K562 (cell line): ENCODE data around the gene IDI2. TPM values are rescaled to one million over a fixed set of nuclear protein-coding genes. Genes with fewer than 3 reads are reported as not detected.

Experiments
- ATAC-seq: fragments of 200-7000 bp; cut with Tn5 transposase; 3 replicates; pipeline ENCODE4 v1.9.1; 2020; ENCODE audit warnings: moderate library complexity
- BruUV-seq: library from RNA; stranded (reverse); fragments of 400-500 nt; replicated peaks from 2 replicates; lab custom pipeline; 2021; lab: Mats Ljungman, UMichigan
- CTCF ChIA-PET: fragments of 300-600 bp; formaldehyde crosslinking; extraction: SDS; loops from one replicate; lab custom pipeline; 2021; ENCODE audit warnings: low intra/inter-chr PET ratio; lab: Yijun Ruan, JAX
- POLR2A ChIA-PET: fragments of 300-600, 350-650 bp; sonication (Branson Sonifier 250); formaldehyde crosslinking; extraction: SDS; loops from one replicate; lab custom pipeline; 2021; ENCODE audit warnings: antibody characterized with exemption, inconsistent platforms; lab: Yijun Ruan, JAX
- DNase-seq, 4 experiments: peaks; one replicate each; pipeline versions ENCODE4 v3.0.0 to v3.0.0-alpha.2; 2011 to 2018; ENCODE audit warnings: low spot score in 3 of 4, mixed read lengths in 3 of 4; ENCODE audit errors: extremely low read depth in 1 of 4
- FAIRE-seq: peaks from 2 replicates; lab custom pipeline; 2011; peaks lifted over from hg19 to GRCh38; lab: Jason Lieb, UNC
- H2AFZ ChIP-seq: 2 replicates; pipeline ENCODE4 v1.6.0; 2011; ENCODE audit warnings: low read depth, low read length, control low read depth, inconsistent platforms
- H3K27ac ChIP-seq: fragments of 200-600 bp; 3 replicates; pipeline ENCODE4 v1.8.0; 2011; ENCODE audit warnings: low read depth, mild to moderate bottlenecking, control low read depth, inconsistent platforms, low read length, moderate library complexity, mixed read lengths; ENCODE audit errors: extremely low read depth
- H3K27me3 ChIP-seq, 2 experiments: fragments of 300-600 bp in 1 of 2; 2 replicates in 1 of 2; 3 replicates in 1 of 2; pipeline versions ENCODE4 v1.6.0 to v1.8.0; 2011; ENCODE audit warnings: inconsistent platforms in 2 of 2, low read length in 2 of 2, mild to moderate bottlenecking in 1 of 2, mixed read lengths in 1 of 2, moderate library complexity in 1 of 2; ENCODE audit not compliant: control insufficient read depth in 2 of 2, insufficient read depth in 2 of 2
- H3K36me3 ChIP-seq: fragments of 300-600 bp; 3 replicates; pipeline ENCODE4 v1.8.0; 2011; ENCODE audit warnings: mild to moderate bottlenecking, low read length, inconsistent platforms; ENCODE audit not compliant: control insufficient read depth, insufficient read depth
- H3K4me1 ChIP-seq, 2 experiments: fragments of 200-600 bp in 1 of 2; replicated peaks in 1 of 2; 2 replicates in 1 of 2; 3 replicates in 1 of 2; pipeline versions ENCODE4 v1.5.1 to v1.8.0; 2011; ENCODE audit warnings: inconsistent platforms in 2 of 2, low read length in 2 of 2, mild to moderate bottlenecking in 1 of 2, mixed read lengths in 1 of 2, moderate library complexity in 1 of 2; ENCODE audit not compliant: control insufficient read depth in 2 of 2, insufficient read depth in 2 of 2
- H3K4me2 ChIP-seq: 2 replicates; pipeline ENCODE4 v1.6.1; 2011; ENCODE audit warnings: low read length, control low read depth, inconsistent platforms, mixed read lengths; ENCODE audit not compliant: insufficient read depth
- H3K4me3 ChIP-seq: fragments of 200-600 bp; sonication (generic), shearing (Covaris generic); 2 replicates; pipeline ENCODE4 v1.5.1; 2016; ENCODE audit warnings: control low read depth, inconsistent platforms
- H3K79me2 ChIP-seq: fragments of 200-600 bp; 3 replicates; pipeline ENCODE4 v1.8.0; 2011; ENCODE audit warnings: low read length, inconsistent platforms; ENCODE audit not compliant: control insufficient read depth, insufficient read depth
- H3K9ac ChIP-seq, 2 experiments: 2 replicates each; pipeline versions ENCODE4 v1.6.0 to v1.6.1; 2011; ENCODE audit warnings: low read depth in 2 of 2, low read length in 2 of 2, control low read depth in 1 of 2, inconsistent platforms in 1 of 2, mild to moderate bottlenecking in 1 of 2, mixed read lengths in 1 of 2; ENCODE audit not compliant: insufficient read depth in 1 of 2
- H3K9me1 ChIP-seq: one replicate; pipeline ENCODE4 v1.6.0; 2011; ENCODE audit warnings: inconsistent platforms, mild to moderate bottlenecking, low read length, moderate library complexity; ENCODE audit not compliant: control insufficient read depth, insufficient read depth
- H3K9me3 ChIP-seq: replicated peaks from 2 replicates; pipeline ENCODE4 v1.5.1; 2011; ENCODE audit warnings: low read depth, low read length, inconsistent platforms; ENCODE audit not compliant: control insufficient read depth, insufficient read depth
- H4K20me1 ChIP-seq: replicated peaks from 2 replicates; pipeline ENCODE4 v1.6.1; 2011; ENCODE audit warnings: low read length, inconsistent platforms, mixed read lengths; ENCODE audit not compliant: control insufficient read depth, insufficient read depth
- ARID3B ChIP-seq: fragments of 250-450 bp; sonication (Bioruptor Pico); IDR thresholded peaks from 2 replicates; pipeline ENCODE4 v1.4.0; 2020; ENCODE audit warnings: borderline replicate concordance
- ATF1 ChIP-seq, 2 experiments: fragments of 450-650 bp in 1 of 2; IDR thresholded peaks; 2 replicates each; pipeline ENCODE4 v1.6.1; 2016; ENCODE audit warnings: missing compliant biosample characterization in 1 of 2, missing genetic modification characterization in 1 of 2
- CREB3L1 ChIP-seq: fragments of 450-650 bp; IDR thresholded peaks from 2 replicates; pipeline ENCODE4 v1.6.1; 2014; ENCODE audit warnings: low read depth, mild to moderate bottlenecking, moderate library complexity, borderline replicate concordance
- CREM ChIP-seq: IDR thresholded peaks from 2 replicates; pipeline ENCODE4 v1.6.1; 2014; ENCODE audit warnings: antibody characterized with exemption, low read depth
- DLX4 ChIP-seq: fragments of 250-450 bp; sonication (Bioruptor Pico); IDR thresholded peaks from 2 replicates; pipeline ENCODE4 v1.6.1; 2021; ENCODE audit warnings: mild to moderate bottlenecking
- E2F3 ChIP-seq: fragments of 250-450 bp; sonication (Bioruptor Pico); IDR thresholded peaks from 2 replicates; pipeline ENCODE4 v1.4.0; 2020; ENCODE audit warnings: mild to moderate bottlenecking
- HNRNPLL ChIP-seq: fragments of 200-400 bp; formaldehyde crosslinking; IDR thresholded peaks from 2 replicates; pipeline ENCODE4 v1.6.1; 2017; ENCODE audit warnings: low read length, low read depth, mild to moderate bottlenecking; ENCODE audit not compliant: poor library complexity, severe bottlenecking
- LEF1 ChIP-seq: fragments of 450-650 bp; IDR thresholded peaks from 2 replicates; pipeline ENCODE4 v1.6.1; 2016; ENCODE audit warnings: mild to moderate bottlenecking
- MTA2 ChIP-seq: fragments of 450-650 bp; IDR thresholded peaks from 2 replicates; pipeline ENCODE4 v1.6.1; 2016; ENCODE audit warnings: low read depth
- PHF8 ChIP-seq: fragments of 200-600 bp; sonication (generic); IDR thresholded peaks from 2 replicates; pipeline ENCODE4 v1.6.1; 2012; ENCODE audit warnings: mixed run types, mild to moderate bottlenecking, inconsistent platforms, low read length, moderate library complexity, borderline replicate concordance
- PKNOX1 ChIP-seq: fragments of 450-650 bp; IDR thresholded peaks from 2 replicates; pipeline ENCODE4 v1.6.1; 2016
- PTTG1 ChIP-seq: fragments of 450-650 bp; IDR thresholded peaks from 2 replicates; pipeline ENCODE4 v1.6.1; 2016; ENCODE audit warnings: low read depth, mild to moderate bottlenecking, missing genetic modification characterization, missing compliant biosample characterization
- RB1 ChIP-seq: fragments of 450-650 bp; IDR thresholded peaks from 2 replicates; pipeline ENCODE4 v1.6.1; 2017; ENCODE audit warnings: low read depth, mild to moderate bottlenecking
- RFX7 ChIP-seq: fragments of 250-450 bp; sonication (Bioruptor Pico); IDR thresholded peaks from 2 replicates; pipeline ENCODE4 v1.5.1; 2021; ENCODE audit warnings: mild to moderate bottlenecking
- SMAD2 ChIP-seq: fragments of 150-350 bp; IDR thresholded peaks from 2 replicates; pipeline ENCODE4 v1.6.1; 2014; ENCODE audit warnings: low read depth, mild to moderate bottlenecking, low read length
- ZNF436 ChIP-seq: fragments of 250-450, 450-650 bp; sonication (Bioruptor Pico); formaldehyde crosslinking; IDR thresholded peaks from 2 replicates; pipeline ENCODE4 v1.7.0; 2020; ENCODE audit warnings: mild to moderate bottlenecking
- WGBS: fragments of 100-300 bp; shearing (Covaris generic); methylation state at CpG from one replicate; pipeline ENCODE4 v1.1.6; 2016; ENCODE audit warnings: low coverage, mixed read lengths; ENCODE audit not compliant: insufficient coverage; ENCODE audit errors: missing lambda C conversion rate; 5-methylcytosine and 5-hydroxymethylcytosine counted together
- in situ Hi-C: fragments of 300-500 bp; cut with MboI; formaldehyde crosslinking; loops from 4 replicates; pipeline ENCODE4 v1.15.0; 2018; ENCODE audit warnings: inconsistent platforms, mixed read lengths
- intact Hi-C: fragments of 100-400 bp; cut with micrococcal nuclease; formaldehyde crosslinking; loops from 2 replicates; pipeline ENCODE4 v1.14.2; 2022
- polyA plus RNA-seq, 8 experiments: library from polyadenylated mRNA; depleted of rRNA in 4 of 8; stranded (reverse) in 5 of 8; unstranded in 3 of 8; fragments of >200 nt; fragmentation: Nextera tagmentation in 2 of 8; fragmentation: Illumina TruSeq in 1 of 8; extraction: Ambion mirVana in 2 of 8; extraction: Trizol in 1 of 8; gene quantifications; 2 replicates each; pipeline versions ENCODE4 v1.2.1 to v1.2.3, GENCODE V29; 2011 to 2014; ENCODE audit warnings: inconsistent platforms in 1 of 8, missing spikeins in 1 of 8
- total RNA-seq, 7 experiments: library from RNA; depleted of rRNA in 6 of 7; stranded (reverse); fragments of >200 nt in 6 of 7; fragmentation: Illumina TruSeq in 2 of 7; extraction: Trizol in 2 of 7; gene quantifications; 2 replicates each; pipeline versions ENCODE4 v1.2.1 to v1.2.3, GENCODE V29; 2011 to 2021; ENCODE audit warnings: low replicate concordance in 1 of 7

IDI2 gene
- total and polyA plus RNA-seq, 9 of the 15 experiments (the other 6 are each of a cell fraction or from before 2014, with no cell fraction given), result not detected

DNA sequence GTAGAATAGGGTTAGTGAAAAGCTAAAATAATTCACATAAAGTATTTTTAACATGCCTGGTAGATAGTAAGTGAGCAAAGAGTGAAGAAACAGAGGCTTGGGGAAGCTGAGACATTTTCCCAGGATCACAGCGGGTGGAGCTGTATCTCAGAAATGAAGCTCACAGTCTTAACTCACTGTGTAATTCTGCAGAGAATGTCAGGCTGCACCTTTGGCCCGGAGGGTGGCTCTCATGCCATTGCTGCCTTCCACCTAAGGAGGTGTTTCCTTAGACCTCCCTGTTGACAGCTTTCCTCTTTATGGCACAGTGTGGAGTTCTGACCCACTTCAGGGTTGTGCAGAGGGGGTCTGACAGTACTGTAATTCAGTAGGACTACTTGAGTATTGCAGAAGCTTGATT is 40.3 kb downstream of the IDI2 start (continued):
- TF ChIP-seq ZNF436 (CRISPR knock-in tag), result no peak
- TF ChIP-seq CREB3L1, result no peak
- TF ChIP-seq RFX7, result no peak

- BruUV-seq, result no TSS peak
- Histone ChIP-seq H3K9me3 (peaks cover 14% of the 10 kb centered on the region), H3K9ac (no peak overlapping the region), H3K4me1 (peaks cover 13 to 20% of the 10 kb centered on the region in 2 experiments), H3K79me2 (peaks cover 22% of the 10 kb centered on the region), H4K20me1 (peaks cover 7% of the 10 kb centered on the region; the same call in 1 of the 2 replicates), H3K4me2 (no peak overlapping the region), H3K4me3 (no peak overlapping the region), H3K27ac (no peak overlapping the region), H3K36me3 (peaks cover 4% of the 10 kb centered on the region; the same call in 2 of the 3 replicates), H2AFZ (no peak overlapping the region), H3K9me1 (no peaks in the 10 kb centered on the region), H3K27me3 (no peaks in the 10 kb centered on the region)
- WGBS, result 37% methylated on average over 9 of the region's 9 CpGs
- in situ Hi-C loops, result no loop called here
- DNase-seq (no peak), ATAC-seq (no peak), FAIRE-seq (no peak)
- POLR2A ChIA-PET, result interaction anchor here (1.1 to 1.5 kb wide), 2 partner anchors 11 to 20 kb away, joined by 3 to 4 read pairs; no protein-coding TSS in a partner anchor
- CTCF ChIA-PET, result no interaction called here
- intact Hi-C loops, result no loop called here
- TF ChIP-seq CREM, result 0 out of 2 replicates have a peak, but pooled peaks have one; percentile 62
- no peak for TF ChIP-seq PHF8
- no peak for TF ChIP-seq ARID3B (CRISPR knock-in tag)
- TF ChIP-seq MTA2, result no peak
- no peak for TF ChIP-seq E2F3 (CRISPR knock-in tag)
- TF ChIP-seq LEF1, result no peak
- no peak for TF ChIP-seq RB1
- TF ChIP-seq SMAD2, result no peak
- no peak for TF ChIP-seq PTTG1 (tag)
- no peak for TF ChIP-seq HNRNPLL
- TF ChIP-seq DLX4 (CRISPR knock-in tag), result no peak
- 0 out of 2 replicates have a peak, but pooled peaks have one; percentile 5 for TF ChIP-seq PKNOX1
- no peak for TF ChIP-seq ATF1 (CRISPR knock-in tag; IDR thresholded peaks at IDR 0.05)
- peak; percentile 34; the same call in 1 of the 2 replicates for TF ChIP-seq ATF1 (tag; IDR thresholded peaks at IDR 0.05)
Observed at GRCh38 chr10:983971-984655, 41.5 kb downstream of the IDI2 start.
